NAMALWA (cell line): Measurements from ENCODE around the gene RBM44.

ENCODE experiments used
- DNase-seq: peaks from one replicate; pipeline ENCODE4 v3.0.0-alpha.2; 2015; ENCODE audit warnings: low spot score

The RBM44 gene

GRCh38 chr2:237885111-237885930, 86.7 kb downstream of the RBM44 start:
- no peak for DNase-seq

- no peak for DNase-seq
Measured at GRCh38 chr2:237885931-237886684, 87.5 kb downstream of the RBM44 start.

- DNase-seq: no peak
Measured at GRCh38 chr2:237886685-237887481, 88.3 kb downstream of the RBM44 start.

GRCh38 chr2:237888389-237888788, 89.8 kb downstream of the RBM44 start:
- no peak for DNase-seq

GRCh38 chr2:237889016-237889415, 90.4 kb downstream of the RBM44 start:
- DNase-seq: no peak

GRCh38 chr2:237889811-237890210, 91.2 kb downstream of the RBM44 start:
- no peak for DNase-seq
